ENCODE results near the gene PRKAA1.
"Not testable (repeated sequence)": the region's sequence is repeated elsewhere in the genome, so short reads cannot be mapped to it uniquely, and the experiment has no call there.

The PRKAA1 gene

GRCh38 chr5:40733879-40734563 is 64.2 kb downstream of the PRKAA1 start:
- DNase-seq (ENCODE audit: low read depth in 3 of 3): no peak

GRCh38 chr5:40733434-40733833 is 64.7 kb downstream of the PRKAA1 start:
- DNase-seq (ENCODE audit: low read depth in 3 of 3): no peak

DNA sequence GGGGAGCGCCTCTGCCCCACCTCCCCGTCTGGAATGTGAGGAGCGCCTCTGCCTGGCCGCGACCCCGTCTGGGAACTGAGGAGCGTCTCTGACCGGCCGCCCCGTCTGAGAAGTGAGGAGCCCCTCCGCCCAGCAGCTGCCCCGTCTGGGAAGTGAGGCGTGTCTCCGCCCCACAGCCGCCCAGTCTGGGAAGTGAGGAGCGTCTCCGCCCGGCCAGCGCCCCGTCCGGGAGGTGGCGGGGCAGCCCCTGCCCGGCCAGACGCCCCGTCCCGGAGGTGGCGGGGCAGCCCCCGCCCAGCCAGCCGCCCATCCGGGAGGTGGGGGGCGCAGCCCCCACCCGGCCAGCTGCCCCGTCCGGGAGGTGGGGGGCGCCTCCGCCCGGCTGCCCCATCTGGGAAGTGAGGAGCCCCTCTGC is 75.7 kb downstream of the PRKAA1 start:
- not testable (repeated sequence) for DNase-seq (ENCODE audit: low read depth in 3 of 3)

DNA sequence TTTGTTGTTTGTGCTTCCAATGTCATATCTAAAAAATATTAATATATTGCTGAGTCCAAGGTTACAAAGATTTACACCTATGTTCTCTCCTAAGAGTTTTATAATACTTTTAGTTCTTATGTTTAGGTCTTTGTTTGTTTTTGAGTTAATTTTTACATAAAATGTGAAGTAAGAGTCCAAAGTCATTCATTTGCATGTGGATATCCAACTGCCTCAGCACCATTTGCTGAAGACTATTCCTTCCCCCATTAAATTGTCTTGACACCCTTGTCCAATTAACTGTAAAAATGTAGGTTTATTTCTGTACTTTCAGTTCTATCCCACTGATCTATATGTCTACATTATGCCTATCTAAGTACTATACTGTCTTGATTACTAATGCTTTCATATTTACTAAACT is 78.1 kb downstream of the PRKAA1 start:
- DNase-seq (ENCODE audit: low read depth in 3 of 3): no peak

GRCh38 chr5:40717281-40717680 is 80.9 kb downstream of the PRKAA1 start:
- no peak for DNase-seq (ENCODE audit: low read depth in 3 of 3)

GRCh38 chr5:40716590-40716989 is 81.6 kb downstream of the PRKAA1 start:
- DNase-seq (ENCODE audit: low read depth in 3 of 3): no peak

DNA sequence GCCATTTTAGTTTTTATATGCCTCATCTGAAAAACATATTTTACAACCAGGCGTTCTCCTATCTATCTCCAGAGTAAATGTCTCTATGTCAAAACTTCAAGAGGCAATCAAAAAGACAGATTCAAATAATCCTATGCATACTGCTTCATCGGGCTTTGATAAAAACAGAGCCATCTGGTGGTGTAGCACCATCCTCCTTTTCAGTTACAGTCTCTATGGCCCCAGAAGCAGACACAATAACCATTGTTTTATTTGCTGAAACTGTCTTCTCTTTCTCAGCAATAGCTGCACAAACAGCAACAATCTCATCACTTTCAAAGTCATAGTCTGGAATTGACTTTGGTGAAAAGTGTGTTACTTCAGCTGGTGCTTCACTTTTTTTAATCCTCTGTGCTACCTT is 82.2 kb downstream of the PRKAA1 start:
- no peak for DNase-seq (ENCODE audit: low read depth in 3 of 3)

DNA sequence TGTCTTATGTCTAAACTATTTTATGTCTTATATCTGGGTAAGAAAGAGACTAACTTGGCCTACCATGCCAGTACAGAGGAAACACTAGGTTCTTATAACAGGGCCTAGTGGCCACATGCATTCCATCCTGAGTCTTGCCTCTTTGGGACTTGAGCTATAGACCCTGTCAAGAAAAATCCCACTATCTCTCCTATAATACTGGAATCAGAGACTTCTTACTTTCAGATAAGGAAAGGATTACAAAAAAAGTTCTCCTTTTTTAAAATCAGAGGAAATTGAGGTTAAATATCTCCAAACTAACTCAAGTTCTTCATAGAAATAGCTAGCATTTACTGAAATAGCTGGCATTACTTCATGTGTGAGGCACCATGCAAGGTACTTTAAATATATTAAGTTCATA is 84.2 kb downstream of the PRKAA1 start:
- no peak for DNase-seq (ENCODE audit: low read depth in 3 of 3)

- DNase-seq (ENCODE audit: low read depth in 3 of 3): not testable (repeated sequence)
These were observed 87.6 kb downstream of the PRKAA1 start for GRCh38 chr5:40710575-40710974.

All from stimulated activated CD4-positive, alpha-beta T cell treated with anti-CD3 and anti-CD28 coated beads, TNF-alpha, amount 100 ng/mL, for 48 hours (primary cell).